IPS-20b (cell line): Measurements from ENCODE around the gene ZBTB20.

ENCODE experiments used
- H3K27ac ChIP-seq: one replicate; pipeline ENCODE4 v1.5.1; 2013; ENCODE audit warnings: low read length
- H3K27me3 ChIP-seq: 2 replicates; pipeline ENCODE4 v1.6.1; 2013; ENCODE audit warnings: mild to moderate bottlenecking, low read length, inconsistent platforms; ENCODE audit not compliant: insufficient read depth
- H3K36me3 ChIP-seq: 2 replicates; pipeline ENCODE4 v1.6.1; 2013; ENCODE audit warnings: low read depth, mild to moderate bottlenecking, inconsistent platforms, low read length, moderate library complexity; ENCODE audit not compliant: insufficient read depth
- H3K4me1 ChIP-seq: 2 replicates; pipeline ENCODE4 v1.6.1; 2013; ENCODE audit warnings: mild to moderate bottlenecking, control low read depth, inconsistent platforms, low read length, moderate library complexity; ENCODE audit not compliant: insufficient read depth
- H3K4me3 ChIP-seq: 2 replicates; pipeline ENCODE4 v1.5.1; 2013; ENCODE audit warnings: mild to moderate bottlenecking, low read length, inconsistent platforms
- H3K9ac ChIP-seq: 2 replicates; pipeline ENCODE4 v1.6.1; 2013; ENCODE audit warnings: low read depth, mild to moderate bottlenecking, inconsistent platforms, low read length, moderate library complexity
- H3K9me3 ChIP-seq: 2 replicates; pipeline ENCODE4 v1.6.1; 2013; ENCODE audit warnings: mild to moderate bottlenecking, low read depth, low read length, inconsistent platforms; ENCODE audit not compliant: insufficient read depth

ZBTB20 gene

DNA sequence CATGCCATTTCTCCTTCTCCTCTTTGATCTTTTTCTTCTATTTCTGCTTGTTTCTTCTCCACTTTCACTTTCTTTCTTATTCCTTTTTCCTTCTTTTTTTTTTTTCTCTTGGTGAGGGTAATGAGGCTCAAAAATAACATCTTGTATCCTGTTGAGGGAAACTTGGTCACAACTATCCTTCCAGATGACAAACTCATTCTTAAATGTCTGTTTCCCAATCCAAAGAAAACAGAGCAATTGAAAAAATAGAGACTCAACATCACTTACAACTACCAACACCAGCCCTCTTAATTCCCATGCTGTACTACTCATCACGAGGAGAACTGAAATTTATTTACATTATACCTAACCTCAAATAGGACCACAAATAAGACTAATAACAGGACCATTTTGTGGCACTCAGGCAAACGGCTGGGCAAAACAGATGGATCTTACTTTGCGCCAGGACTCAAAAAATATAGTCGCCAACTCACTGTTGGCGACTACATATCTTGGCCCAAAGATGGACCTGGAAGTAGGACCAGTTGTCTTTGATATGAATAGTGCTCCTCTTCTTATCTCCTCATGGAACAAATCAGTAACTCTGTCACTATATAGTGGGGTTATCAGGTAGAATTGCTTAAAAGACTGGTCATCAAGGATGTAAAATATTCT, 343.9 kb downstream of the ZBTB20 start:
- no peaks in the 10 kb centered on the region for H3K9me3 ChIP-seq
- H3K4me3 ChIP-seq = no peak overlapping the region
- no peaks in the 10 kb centered on the region for H3K27me3 ChIP-seq

DNA sequence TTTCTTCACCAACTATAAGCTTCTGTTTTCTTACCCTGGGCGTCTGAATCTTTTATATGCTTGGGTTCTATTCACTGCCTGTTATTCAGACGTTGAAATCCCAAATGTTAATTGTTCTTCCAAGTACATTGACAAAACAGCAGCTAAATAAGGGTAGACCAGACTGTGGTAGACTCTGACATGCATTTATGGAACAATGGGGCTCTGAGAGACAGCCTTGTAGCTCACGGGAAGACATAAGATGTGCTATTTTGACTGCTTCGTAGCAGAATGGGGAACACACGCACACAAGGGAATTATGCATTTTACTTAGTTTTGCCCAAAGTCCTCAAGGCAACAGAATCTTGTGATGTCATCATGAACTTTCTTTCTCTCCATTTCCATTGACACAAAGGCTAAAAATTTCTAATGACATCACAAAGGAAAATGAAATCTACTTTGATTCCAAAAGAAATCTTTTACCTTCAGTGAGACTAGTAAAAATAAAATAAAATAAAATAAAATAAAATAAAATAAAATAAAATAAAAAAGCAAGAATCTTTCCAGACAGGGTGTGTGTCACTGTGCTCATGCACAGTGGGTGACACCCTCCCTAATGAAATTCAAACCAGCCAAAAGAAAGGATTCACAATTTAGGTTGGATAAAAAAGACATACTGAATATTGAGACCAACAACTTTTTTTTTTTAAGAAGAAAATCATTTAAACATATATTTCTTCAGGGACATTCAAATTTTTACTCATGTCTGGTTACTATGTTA, 346.6 kb downstream of the ZBTB20 start:
- Histone ChIP-seq H3K27ac (no peak overlapping the region), H3K9me3 (no peaks in the 10 kb centered on the region), H3K4me1 (peaks cover 8% of the 10 kb centered on the region), H3K9ac (no peak overlapping the region), H3K36me3 (no peaks in the 10 kb centered on the region), H3K27me3 (no peaks in the 10 kb centered on the region), H3K4me3 (no peak overlapping the region)

More for the DNA sequence above, 343.9 kb downstream of the ZBTB20 start:
- no peak overlapping the region for H3K9ac ChIP-seq
- peaks cover 6% of the 10 kb centered on the region for H3K4me1 ChIP-seq
- H3K27ac ChIP-seq = no peak overlapping the region
- no peaks in the 10 kb centered on the region for H3K36me3 ChIP-seq

DNA sequence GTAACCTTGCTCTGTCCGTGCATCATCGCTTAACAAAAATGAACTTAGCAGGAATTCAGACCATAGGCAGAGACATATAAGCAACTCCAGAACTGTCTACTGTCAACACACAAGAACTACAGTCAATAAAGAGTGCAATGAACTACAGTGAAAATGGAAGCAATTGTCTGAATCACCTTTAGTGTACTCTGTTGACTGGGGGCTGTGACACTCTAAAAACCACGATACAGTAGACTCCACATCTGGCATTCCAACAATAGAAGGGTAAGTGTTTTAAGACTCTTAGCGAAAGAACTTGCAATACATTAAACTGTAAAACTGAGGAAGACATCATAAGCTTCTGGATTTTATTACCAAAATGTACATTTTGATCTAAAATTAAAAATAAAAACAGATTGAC, 347.3 kb downstream of the ZBTB20 start:
- no peak overlapping the region for H3K9ac ChIP-seq
- no peaks in the 10 kb centered on the region for H3K9me3 ChIP-seq
- H3K36me3 ChIP-seq = no peaks in the 10 kb centered on the region
- no peak overlapping the region for H3K4me3 ChIP-seq
- no peak overlapping the region for H3K27ac ChIP-seq
- peaks cover 12% of the 10 kb centered on the region for H3K4me1 ChIP-seq
- no peaks in the 10 kb centered on the region for H3K27me3 ChIP-seq

DNA sequence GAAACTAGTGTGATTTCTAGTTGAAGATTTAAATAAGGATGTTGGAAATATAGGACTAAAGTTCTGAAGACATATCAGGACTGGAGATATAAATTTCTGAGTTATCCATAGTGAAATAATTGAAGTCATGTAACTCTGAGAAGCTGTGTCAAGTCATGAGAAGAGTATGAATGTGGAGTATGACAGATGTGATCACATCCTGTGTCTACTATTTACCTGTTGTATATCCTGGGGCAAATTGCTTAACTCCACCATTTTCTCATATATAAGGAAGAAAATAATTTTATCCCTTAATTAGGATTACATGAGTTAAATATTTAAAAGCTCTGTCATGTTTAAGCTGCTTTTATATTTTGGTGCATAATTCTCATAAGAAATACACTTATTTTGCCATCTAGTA, 350.3 kb downstream of the ZBTB20 start:
- no peaks in the 10 kb centered on the region for H3K36me3 ChIP-seq
- no peak overlapping the region for H3K27ac ChIP-seq
- no peaks in the 10 kb centered on the region for H3K27me3 ChIP-seq
- H3K4me3 ChIP-seq = no peak overlapping the region
- H3K9me3 ChIP-seq = no peaks in the 10 kb centered on the region
- no peak overlapping the region for H3K9ac ChIP-seq
- peaks cover 7% of the 10 kb centered on the region for H3K4me1 ChIP-seq

DNA sequence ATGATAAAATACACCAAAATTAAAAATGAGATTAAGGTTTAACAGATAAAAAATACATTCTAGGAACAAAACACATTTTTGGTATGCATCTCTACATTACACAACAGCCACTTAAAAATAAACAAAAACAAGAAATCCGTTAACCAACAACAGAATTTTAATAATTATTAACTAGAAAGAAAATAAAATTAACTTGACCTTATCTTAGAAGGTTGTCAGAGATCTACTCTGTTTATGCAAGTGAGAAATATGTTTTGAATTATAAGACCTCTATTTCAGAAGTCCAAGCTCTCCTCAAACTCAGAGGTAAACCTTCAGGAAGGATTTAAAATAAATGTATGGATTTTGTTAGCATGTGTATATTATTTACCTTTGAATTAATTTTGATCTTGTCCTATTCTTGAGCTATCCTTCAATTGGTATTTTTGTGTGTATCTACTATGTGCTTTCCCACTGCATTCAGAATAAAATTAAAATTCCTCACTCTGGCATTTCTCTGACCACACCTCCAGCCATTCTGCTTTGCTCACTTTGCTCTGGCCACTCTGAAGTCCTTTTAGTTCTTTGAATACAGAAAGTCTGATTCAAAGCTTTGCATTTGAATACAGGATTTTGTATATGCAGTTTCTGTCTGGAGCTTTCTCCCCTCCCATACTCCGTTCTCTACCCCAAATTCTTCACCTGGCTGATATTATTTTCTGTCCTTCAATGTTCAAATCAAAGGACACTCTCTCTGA, 352.0 kb downstream of the ZBTB20 start:
- H3K27ac ChIP-seq = no peak overlapping the region
- peaks cover 7% of the 10 kb centered on the region for H3K4me1 ChIP-seq
- H3K9ac ChIP-seq = no peak overlapping the region
- H3K27me3 ChIP-seq = no peaks in the 10 kb centered on the region
- H3K9me3 ChIP-seq = no peaks in the 10 kb centered on the region
- H3K4me3 ChIP-seq = no peak overlapping the region
- no peaks in the 10 kb centered on the region for H3K36me3 ChIP-seq

DNA sequence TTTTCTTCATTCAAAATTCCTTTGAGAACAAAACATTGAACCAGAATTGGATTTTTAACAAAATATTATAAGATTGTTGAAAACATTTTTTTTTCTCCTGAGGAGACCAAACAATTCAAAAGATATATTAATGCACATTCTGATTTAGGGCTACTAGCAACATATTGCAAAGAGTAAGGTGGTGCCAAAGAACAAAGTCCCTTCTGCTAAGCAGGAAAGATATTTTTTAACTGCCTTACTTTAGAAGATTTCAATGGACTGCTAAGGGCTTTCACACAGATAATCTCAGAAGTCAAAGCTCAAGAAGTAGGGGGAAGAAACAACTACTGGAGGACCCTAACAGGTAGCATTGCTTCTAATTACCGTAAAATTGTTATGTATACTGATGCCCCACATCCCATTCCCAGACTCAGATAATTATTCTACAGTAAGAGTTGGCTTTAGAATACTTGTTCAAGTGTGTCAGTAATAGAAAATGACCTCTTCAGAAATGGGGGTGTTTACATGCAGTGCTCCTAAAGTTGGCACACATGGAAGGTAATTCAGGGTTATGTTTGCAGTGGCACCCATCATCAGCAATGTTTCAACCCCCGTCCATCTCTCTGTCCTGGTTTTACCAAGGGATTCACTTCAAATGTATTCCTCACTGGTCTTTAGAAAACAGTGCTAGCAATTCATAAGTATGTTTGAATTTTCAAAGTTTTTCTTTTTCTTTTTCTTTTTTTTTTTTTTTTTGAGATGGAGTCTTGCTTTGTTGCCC, 354.7 kb downstream of the ZBTB20 start:
- Histone ChIP-seq H3K36me3 (no peaks in the 10 kb centered on the region), H3K27me3 (no peaks in the 10 kb centered on the region), H3K9me3 (no peaks in the 10 kb centered on the region), H3K4me3 (no peak overlapping the region), H3K4me1 (peaks cover 7% of the 10 kb centered on the region), H3K9ac (no peak overlapping the region), H3K27ac (no peak overlapping the region)

DNA sequence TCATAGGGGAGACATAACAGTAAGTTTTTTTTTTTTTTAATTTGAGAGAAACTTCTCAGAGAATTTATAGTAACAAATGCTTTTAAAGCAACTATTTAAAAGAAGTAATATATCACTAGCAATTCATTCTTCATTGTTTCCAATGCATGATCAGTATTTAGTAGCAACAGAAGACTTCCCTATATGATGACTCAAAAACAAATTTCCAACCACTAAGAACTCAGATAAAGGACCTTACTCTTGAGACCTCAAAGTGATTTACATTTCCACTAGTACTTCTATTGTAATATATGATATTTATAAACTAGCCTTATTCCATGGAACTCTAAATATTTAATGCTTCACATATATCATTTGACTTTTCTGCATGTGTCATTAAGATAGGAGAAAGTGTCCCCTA, 356.3 kb downstream of the ZBTB20 start:
- Histone ChIP-seq H3K27me3 (no peaks in the 10 kb centered on the region), H3K4me1 (peaks cover 7% of the 10 kb centered on the region), H3K27ac (no peak overlapping the region), H3K9ac (no peak overlapping the region), H3K9me3 (no peaks in the 10 kb centered on the region), H3K4me3 (no peak overlapping the region), H3K36me3 (no peaks in the 10 kb centered on the region)

DNA sequence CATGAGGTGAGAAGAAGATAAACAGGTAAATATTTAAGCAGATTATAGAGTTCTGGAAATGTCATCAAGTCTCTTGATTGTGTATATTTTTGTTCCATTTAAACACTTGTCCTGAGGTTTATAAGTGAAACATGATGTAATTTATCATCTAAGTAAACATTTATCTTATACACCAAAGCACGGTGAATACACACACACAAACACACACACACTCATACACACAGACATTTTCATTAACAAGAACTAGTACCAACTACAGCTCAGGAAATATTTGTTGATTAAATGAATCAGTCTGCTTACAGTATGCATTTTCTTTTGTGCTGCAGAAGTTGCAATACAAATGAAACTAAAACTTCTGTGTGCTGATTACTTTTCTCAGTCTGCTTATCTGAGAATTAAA, 357.3 kb downstream of the ZBTB20 start:
- H3K36me3 ChIP-seq = no peaks in the 10 kb centered on the region
- no peaks in the 10 kb centered on the region for H3K27me3 ChIP-seq
- no peak overlapping the region for H3K9ac ChIP-seq
- H3K9me3 ChIP-seq = no peaks in the 10 kb centered on the region
- no peak overlapping the region for H3K27ac ChIP-seq
- H3K4me1 ChIP-seq = no peaks in the 10 kb centered on the region
- no peak overlapping the region for H3K4me3 ChIP-seq

DNA sequence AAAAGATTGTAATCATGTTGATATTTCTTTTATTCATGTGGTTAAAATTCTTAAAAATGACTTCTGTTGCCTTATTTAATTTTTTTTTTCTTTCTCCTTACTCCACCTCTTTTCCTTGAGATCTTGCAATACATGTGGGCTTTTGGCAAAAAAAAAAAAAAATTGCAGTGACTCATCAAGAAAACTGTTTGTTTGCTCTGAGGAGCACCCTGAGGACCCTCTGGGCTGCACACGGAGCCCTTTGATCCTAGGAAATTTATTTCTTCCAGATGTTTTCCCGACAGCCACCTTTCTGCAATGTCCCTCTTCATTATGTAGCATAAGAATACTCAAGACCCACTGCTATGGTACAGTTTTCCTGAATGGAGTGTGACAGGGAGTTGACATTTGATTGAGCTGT, 371.7 kb downstream of the ZBTB20 start:
- no peak overlapping the region for H3K9ac ChIP-seq
- no peak overlapping the region for H3K27ac ChIP-seq
- no peaks in the 10 kb centered on the region for H3K9me3 ChIP-seq
- H3K36me3 ChIP-seq = no peaks in the 10 kb centered on the region
- H3K4me3 ChIP-seq = no peak overlapping the region
- no peaks in the 10 kb centered on the region for H3K4me1 ChIP-seq
- H3K27me3 ChIP-seq = no peaks in the 10 kb centered on the region

DNA sequence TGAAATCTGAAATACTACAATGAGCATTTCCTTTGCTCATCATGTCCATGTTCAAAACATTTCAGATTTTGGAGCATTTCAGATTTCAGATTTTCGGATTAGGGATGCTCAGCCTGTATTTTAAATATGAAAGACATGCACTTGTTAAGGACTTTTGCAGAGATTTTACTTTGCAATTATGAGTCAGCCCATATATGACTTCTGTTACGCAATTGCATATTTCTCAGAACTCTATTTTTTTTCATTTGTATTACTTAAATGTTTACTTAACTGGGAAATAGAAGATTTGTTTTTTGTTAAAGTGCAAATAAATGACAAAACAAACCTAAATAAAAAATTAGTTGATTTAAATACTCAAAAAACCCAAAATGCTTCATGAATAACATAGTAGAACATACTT, 376.2 kb downstream of the ZBTB20 start:
- Histone ChIP-seq H3K36me3 (no peaks in the 10 kb centered on the region), H3K9ac (no peak overlapping the region), H3K9me3 (no peaks in the 10 kb centered on the region), H3K27me3 (no peaks in the 10 kb centered on the region), H3K4me3 (no peak overlapping the region), H3K4me1 (no peaks in the 10 kb centered on the region), H3K27ac (no peak overlapping the region)

DNA sequence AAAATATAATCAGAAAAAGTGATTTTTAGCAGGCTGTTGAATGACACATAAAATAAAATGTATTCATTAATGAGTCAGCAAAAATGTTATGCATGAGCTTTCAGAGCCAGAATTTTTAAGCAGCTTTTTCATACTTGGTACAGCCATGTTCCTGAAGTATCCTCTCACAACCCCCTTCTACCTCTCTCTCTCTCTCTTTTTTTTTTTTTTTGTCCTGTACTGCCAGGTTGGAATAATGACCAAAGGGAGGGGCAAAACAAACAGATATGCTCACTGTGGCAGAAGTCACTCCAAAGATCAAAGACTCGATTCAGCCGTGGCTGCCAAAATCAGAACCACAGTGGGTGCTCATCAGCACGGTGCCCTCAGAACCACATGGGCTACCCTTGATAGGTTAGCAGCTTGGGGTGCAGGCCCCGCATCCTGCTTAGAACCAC, 383.0 kb downstream of the ZBTB20 start:
- H3K9me3 ChIP-seq = no peaks in the 10 kb centered on the region
- no peak overlapping the region for H3K9ac ChIP-seq
- no peak overlapping the region for H3K4me3 ChIP-seq
- H3K36me3 ChIP-seq = no peaks in the 10 kb centered on the region
- no peak overlapping the region for H3K27ac ChIP-seq
- no peaks in the 10 kb centered on the region for H3K4me1 ChIP-seq
- H3K27me3 ChIP-seq = no peaks in the 10 kb centered on the region
